Measurements from ENCODE around the gene PCDHGA9. TPM values are rescaled to one million over a fixed set of nuclear protein-coding genes. Genes with fewer than 3 reads are reported as not detected.

The PCDHGA9 gene
- total RNA-seq, 1 experiment from 2014 or later, result 0.07 TPM

DNA sequence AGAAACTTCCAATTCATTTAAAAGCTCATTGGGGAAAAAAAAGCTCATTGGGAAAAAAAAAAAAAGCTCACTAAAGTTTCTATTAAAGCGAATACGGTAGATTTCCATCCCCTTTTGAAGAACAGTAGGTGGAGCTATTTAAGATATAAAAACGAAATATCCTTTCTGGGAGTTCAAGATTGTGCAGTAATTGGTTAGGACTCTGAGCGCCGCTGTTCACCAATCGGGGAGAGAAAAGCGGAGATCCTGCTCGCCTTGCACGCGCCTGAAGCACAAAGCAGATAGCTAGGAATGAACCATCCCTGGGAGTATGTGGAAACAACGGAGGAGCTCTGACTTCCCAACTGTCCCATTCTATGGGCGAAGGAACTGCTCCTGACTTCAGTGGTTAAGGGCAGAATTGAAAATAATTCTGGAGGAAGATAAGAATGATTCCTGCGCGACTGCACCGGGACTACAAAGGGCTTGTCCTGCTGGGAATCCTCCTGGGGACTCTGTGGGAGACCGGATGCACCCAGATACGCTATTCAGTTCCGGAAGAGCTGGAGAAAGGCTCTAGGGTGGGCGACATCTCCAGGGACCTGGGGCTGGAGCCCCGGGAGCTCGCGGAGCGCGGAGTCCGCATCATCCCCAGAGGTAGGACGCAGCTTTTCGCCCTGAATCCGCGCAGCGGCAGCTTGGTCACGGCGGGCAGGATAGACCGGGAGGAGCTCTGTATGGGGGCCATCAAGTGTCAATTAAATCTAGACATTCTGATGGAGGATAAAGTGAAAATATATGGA, 27.9 kb downstream of the PCDHGA9 start, which contains the start of gene PCDHGA12:
Gene PCDHGA12 (plus strand): TSS at position 176 of the 782 bp plus-strand sequence. CDS start 253 bp downstream, at position 429.

Other genes starting within 250 kb of the PCDHGA9 start
- gene PCDHB7, start 230.1 kb upstream of the PCDHGA9 start, total RNA-seq (2022; extraction: Qiagen RNA extraction; ENCODE audit: low read depth), result not detected in 5 replicates
- gene PCDHB8, start 225.0 kb upstream of the PCDHGA9 start, total RNA-seq (2022; extraction: Qiagen RNA extraction; ENCODE audit: low read depth), result 0.24 to 0.35 TPM (median 0.29 TPM) in 5 replicates
- gene PCDHB16, start 220.4 kb upstream of the PCDHGA9 start, total RNA-seq (2022; extraction: Qiagen RNA extraction; ENCODE audit: low read depth), result 0.04 to 0.19 TPM (median 0.06 TPM) in 5 replicates
- 0.05 to 0.12 TPM in 2 of 5 replicates, not detected in the others for gene PCDHB9, start 215.6 kb upstream of the PCDHGA9 start, total RNA-seq (2022; extraction: Qiagen RNA extraction; ENCODE audit: low read depth)
- gene PCDHB10, start 210.4 kb upstream of the PCDHGA9 start, total RNA-seq (2022; extraction: Qiagen RNA extraction; ENCODE audit: low read depth), result 0.04 to 0.06 TPM (median 0.05 TPM) in 3 of 5 replicates, not detected in the others
- 0.07 to 0.12 TPM (median 0.11 TPM) in 3 of 5 replicates, not detected in the others for gene PCDHB11, start 203.2 kb upstream of the PCDHGA9 start, total RNA-seq (2022; extraction: Qiagen RNA extraction; ENCODE audit: low read depth)
- gene PCDHB12, start 194.1 kb upstream of the PCDHGA9 start, total RNA-seq (2022; extraction: Qiagen RNA extraction; ENCODE audit: low read depth), result 0.02 TPM in 1 of 5 replicates, not detected in the others
- 0.05 to 0.09 TPM (median 0.06 TPM) in 5 replicates for gene PCDHB13, start 188.9 kb upstream of the PCDHGA9 start, total RNA-seq (2022; extraction: Qiagen RNA extraction; ENCODE audit: low read depth)
- gene PCDHB14, start 179.4 kb upstream of the PCDHGA9 start, total RNA-seq (2022; extraction: Qiagen RNA extraction; ENCODE audit: low read depth), result 0.05 to 0.15 TPM (median 0.08 TPM) in 5 replicates
- gene PCDHB15, start 157.4 kb upstream of the PCDHGA9 start, total RNA-seq (2022; extraction: Qiagen RNA extraction; ENCODE audit: low read depth), result 0.05 to 0.06 TPM in 2 of 5 replicates, not detected in the others
- not detected in 5 replicates for gene SLC25A2, start 98.7 kb upstream of the PCDHGA9 start, total RNA-seq (2022; extraction: Qiagen RNA extraction; ENCODE audit: low read depth)
- 67.8 to 84.2 TPM (median 73.3 TPM) in 5 replicates for gene TAF7, start 82.0 kb upstream of the PCDHGA9 start, total RNA-seq (2022; extraction: Qiagen RNA extraction; ENCODE audit: low read depth)
- gene PCDHGA1, start 72.3 kb upstream of the PCDHGA9 start, total RNA-seq (2022; extraction: Qiagen RNA extraction; ENCODE audit: low read depth), result 0.37 to 0.48 TPM (median 0.40 TPM) in 5 replicates
- gene PCDHGA2, start 64.0 kb upstream of the PCDHGA9 start, total RNA-seq (2022; extraction: Qiagen RNA extraction; ENCODE audit: low read depth), result 0.66 to 0.87 TPM (median 0.76 TPM) in 5 replicates
- gene PCDHGA3, start 58.9 kb upstream of the PCDHGA9 start, total RNA-seq (2022; extraction: Qiagen RNA extraction; ENCODE audit: low read depth), result 0.02 to 0.04 TPM (median 0.03 TPM) in 3 of 5 replicates, not detected in the others
- 1.6 to 2.1 TPM (median 1.8 TPM) in 5 replicates for gene PCDHGB1, start 52.7 kb upstream of the PCDHGA9 start, total RNA-seq (2022; extraction: Qiagen RNA extraction; ENCODE audit: low read depth)
- gene PCDHGA4, start 47.8 kb upstream of the PCDHGA9 start, total RNA-seq (2022; extraction: Qiagen RNA extraction; ENCODE audit: low read depth), result 0.09 to 0.17 TPM (median 0.14 TPM) in 5 replicates
- gene PCDHGB2, start 42.8 kb upstream of the PCDHGA9 start, total RNA-seq (2022; extraction: Qiagen RNA extraction; ENCODE audit: low read depth), result 0.09 to 0.20 TPM (median 0.14 TPM) in 4 of 5 replicates, not detected in the other
- gene PCDHGA5, start 38.6 kb upstream of the PCDHGA9 start, total RNA-seq (2022; extraction: Qiagen RNA extraction; ENCODE audit: low read depth), result 0.07 to 0.22 TPM (median 0.18 TPM) in 5 replicates
- gene PCDHGB3, start 32.5 kb upstream of the PCDHGA9 start, total RNA-seq (2022; extraction: Qiagen RNA extraction; ENCODE audit: low read depth), result 0.19 to 0.37 TPM (median 0.31 TPM) in 5 replicates
- 0.19 to 0.39 TPM (median 0.26 TPM) in 5 replicates for gene PCDHGA6, start 28.9 kb upstream of the PCDHGA9 start, total RNA-seq (2022; extraction: Qiagen RNA extraction; ENCODE audit: low read depth)
- gene PCDHGA7, start 20.0 kb upstream of the PCDHGA9 start, total RNA-seq (2022; extraction: Qiagen RNA extraction; ENCODE audit: low read depth), result 0.84 to 1.3 TPM (median 1.1 TPM) in 5 replicates
- gene PCDHGB4, start 15.1 kb upstream of the PCDHGA9 start, total RNA-seq (2022; extraction: Qiagen RNA extraction; ENCODE audit: low read depth), result 0.77 to 1.0 TPM (median 0.88 TPM) in 5 replicates
- 0.02 to 0.03 TPM (median 0.02 TPM) in 3 of 5 replicates, not detected in the others for gene PCDHGA8, start 10.1 kb upstream of the PCDHGA9 start, total RNA-seq (2022; extraction: Qiagen RNA extraction; ENCODE audit: low read depth)
- 2.3 to 2.7 TPM (median 2.6 TPM) in 5 replicates for gene PCDHGB5, start 4.8 kb upstream of the PCDHGA9 start, total RNA-seq (2022; extraction: Qiagen RNA extraction; ENCODE audit: low read depth)
- gene PCDHGB6, start 5.2 kb downstream of the PCDHGA9 start, total RNA-seq (2022; extraction: Qiagen RNA extraction; ENCODE audit: low read depth), result 0.09 to 0.23 TPM (median 0.13 TPM) in 5 replicates
- gene PCDHGA10, start 10.2 kb downstream of the PCDHGA9 start, total RNA-seq (2022; extraction: Qiagen RNA extraction; ENCODE audit: low read depth), result 0.03 TPM in 1 of 5 replicates, not detected in the others
- gene PCDHGB7, start 14.9 kb downstream of the PCDHGA9 start, total RNA-seq (2022; extraction: Qiagen RNA extraction; ENCODE audit: low read depth), result 0.06 to 0.08 TPM (median 0.06 TPM) in 4 of 5 replicates, not detected in the other
- gene PCDHGA11, start 18.3 kb downstream of the PCDHGA9 start, total RNA-seq (2022; extraction: Qiagen RNA extraction; ENCODE audit: low read depth), result not detected in 5 replicates
- gene PCDHGA12, start 27.7 kb downstream of the PCDHGA9 start, total RNA-seq (2022; extraction: Qiagen RNA extraction; ENCODE audit: low read depth), result 0.02 to 0.03 TPM in 2 of 5 replicates, not detected in the others
- gene PCDHGC3, start 73.2 kb downstream of the PCDHGA9 start, total RNA-seq (2022; extraction: Qiagen RNA extraction; ENCODE audit: low read depth), result 5.7 to 7.4 TPM (median 6.8 TPM) in 5 replicates
- gene PCDHGC4, start 82.3 kb downstream of the PCDHGA9 start, total RNA-seq (2022; extraction: Qiagen RNA extraction; ENCODE audit: low read depth), result not detected in 5 replicates
- 0.05 TPM in 1 of 5 replicates, not detected in the others for gene PCDHGC5, start 86.3 kb downstream of the PCDHGA9 start, total RNA-seq (2022; extraction: Qiagen RNA extraction; ENCODE audit: low read depth)
- 102 to 110 TPM (median 107 TPM) in 5 replicates for gene DIAPH1, start 216.2 kb downstream of the PCDHGA9 start, total RNA-seq (2022; extraction: Qiagen RNA extraction; ENCODE audit: low read depth)
- gene HDAC3, start 234.1 kb downstream of the PCDHGA9 start, total RNA-seq (2022; extraction: Qiagen RNA extraction; ENCODE audit: low read depth), result 44.8 to 53.9 TPM (median 50.6 TPM) in 5 replicates
- gene RELL2, start 234.2 kb downstream of the PCDHGA9 start, total RNA-seq (2022; extraction: Qiagen RNA extraction; ENCODE audit: low read depth), result 3.5 to 5.7 TPM (median 4.0 TPM) in 5 replicates
- gene FCHSD1, start 248.6 kb downstream of the PCDHGA9 start, total RNA-seq (2022; extraction: Qiagen RNA extraction; ENCODE audit: low read depth), result 7.7 to 11.9 TPM (median 9.8 TPM) in 5 replicates

Data from A549 treated with DMSO at 1 μM for 4 hours (cell line).